Measurements from ENCODE around the gene ROPN1L. TPM values are rescaled to one million over a fixed set of nuclear protein-coding genes. Genes with fewer than 3 reads are reported as not detected.
"Not testable (repeated sequence)": the region's sequence is repeated elsewhere in the genome, so short reads cannot be mapped to it uniquely, and the experiment has no call there.

Gene ROPN1L
- total RNA-seq, result 0.94 TPM

- DNase-seq (ENCODE audit: low spot score) (peak; percentile 91), ATAC-seq (peak; percentile 99)
- intact Hi-C loops (cut with DNase I), result no loop called here
These were observed at the start of gene ROPN1L for GRCh38 chr5:10441083-10441991. TSS of gene ROPN1L (plus strand) at chr5:10441879. CDS start at chr5:10442168, 289 bp downstream.

DNA sequence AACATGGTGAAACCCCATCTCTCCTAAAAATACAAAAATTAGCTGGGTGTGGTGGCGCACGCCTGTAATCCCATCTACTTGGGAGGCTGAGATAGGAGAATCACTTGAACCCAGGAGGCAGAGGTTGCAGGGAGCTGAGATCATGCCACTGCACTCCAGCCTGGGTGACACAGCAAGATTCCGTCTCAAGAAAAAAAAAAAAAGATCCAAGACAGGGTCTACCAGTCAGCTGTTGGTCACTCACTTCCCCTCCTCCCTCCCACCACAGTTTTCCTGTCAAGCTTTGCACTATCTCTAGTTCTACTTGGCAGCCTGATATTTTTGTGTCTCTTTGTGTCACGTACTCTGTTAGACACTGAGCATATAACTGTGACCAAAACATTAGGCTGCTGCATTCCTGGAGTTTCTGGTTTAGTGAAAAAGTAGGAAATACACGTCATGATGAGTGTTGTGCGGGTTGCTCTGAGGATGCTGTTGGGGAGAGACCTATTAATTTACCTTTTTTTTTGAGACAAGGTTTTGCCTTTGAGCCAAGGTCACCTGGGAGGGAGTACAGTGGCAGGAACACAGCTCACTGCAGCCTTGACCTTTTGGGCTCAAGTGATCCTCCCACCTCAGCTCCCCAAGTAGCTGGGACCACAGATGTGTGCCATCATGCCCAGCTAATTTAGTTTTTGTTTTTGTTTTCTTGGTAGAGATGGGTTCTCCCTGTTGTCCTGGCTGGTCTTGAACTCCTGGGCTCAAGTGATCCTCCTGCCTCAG, 48.9 kb upstream of the ROPN1L start:
- ATAC-seq; DNase-seq (ENCODE audit: low spot score); intact Hi-C loops (cut with DNase I): not testable (repeated sequence)

DNA sequence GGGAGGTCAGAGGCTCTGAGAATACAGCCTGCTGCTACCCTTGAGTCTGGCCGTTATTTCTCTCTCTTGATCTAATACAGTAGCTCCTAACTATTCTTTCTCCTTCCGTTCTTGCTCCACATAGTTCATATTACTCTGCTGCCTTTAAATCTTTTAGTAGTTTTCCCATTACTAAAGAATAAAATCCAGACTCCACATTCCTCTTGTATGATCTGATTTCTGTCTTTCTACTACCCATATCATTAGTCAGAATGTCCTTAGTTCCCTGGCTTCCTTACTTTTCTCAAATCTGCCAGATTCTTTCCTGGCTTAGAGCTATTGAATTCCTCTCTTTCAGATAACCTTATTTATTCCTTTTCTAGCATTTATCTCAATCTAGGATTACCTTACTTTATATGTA, 48.2 kb upstream of the ROPN1L start:
- intact Hi-C loops (cut with DNase I), result no loop called here
- no peak for DNase-seq (ENCODE audit: low spot score)
- no peak for ATAC-seq

- no peak for ATAC-seq
- DNase-seq (ENCODE audit: low spot score), result no peak
- intact Hi-C loops (cut with DNase I), result no loop called here
These were observed 45.1 kb upstream of the ROPN1L start for GRCh38 chr5:10396552-10396951.

DNA sequence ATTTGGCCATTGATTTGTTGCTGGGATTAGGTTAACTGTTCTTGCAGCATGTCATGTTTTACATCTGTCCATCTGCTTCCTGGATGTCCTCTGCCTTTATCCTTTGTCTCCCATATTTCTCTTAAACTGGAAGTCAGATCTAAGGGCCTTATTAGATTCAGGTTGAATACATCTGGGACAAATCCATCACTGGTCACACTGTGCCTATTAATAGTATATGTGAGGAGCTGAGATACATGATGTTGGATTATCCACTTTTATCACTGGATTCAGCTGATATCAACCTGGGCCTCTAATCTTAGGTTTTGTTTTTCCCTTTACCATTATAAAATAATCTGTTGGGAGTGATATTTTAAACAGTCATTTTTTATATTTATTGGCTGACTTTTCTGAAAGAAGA, 41.8 kb upstream of the ROPN1L start:
- DNase-seq (ENCODE audit: low spot score) (no peak), ATAC-seq (no peak)
- intact Hi-C loops (cut with DNase I), result no loop called here

DNA sequence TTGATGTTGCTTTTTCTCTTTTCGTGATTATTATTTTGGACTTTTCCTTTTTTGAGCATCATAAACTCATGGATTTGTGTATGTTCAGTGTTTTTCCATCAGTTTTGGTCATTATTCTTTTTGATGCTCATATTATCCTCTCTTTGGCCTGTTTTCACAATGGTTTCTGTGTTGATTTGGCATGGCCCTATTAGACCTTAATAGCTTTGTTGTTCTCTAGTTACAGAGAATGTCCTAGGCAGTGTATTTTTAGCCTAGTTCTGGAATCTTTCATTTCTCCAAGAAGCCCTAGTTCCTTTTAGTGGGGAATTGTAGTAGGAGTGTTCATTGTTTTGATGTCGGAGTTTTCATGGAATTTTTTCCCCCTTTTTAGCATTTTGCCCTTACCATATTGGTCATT, 41.3 kb upstream of the ROPN1L start:
- DNase-seq (ENCODE audit: low spot score) (no peak), ATAC-seq (peak; percentile 94)
- intact Hi-C loops (cut with DNase I), result no loop called here

GRCh38 chr5:10400831-10401230, 40.8 kb upstream of the ROPN1L start:
- intact Hi-C loops (cut with DNase I), result no loop called here
- DNase-seq (ENCODE audit: low spot score) (no peak), ATAC-seq (peak; percentile 96)

DNA sequence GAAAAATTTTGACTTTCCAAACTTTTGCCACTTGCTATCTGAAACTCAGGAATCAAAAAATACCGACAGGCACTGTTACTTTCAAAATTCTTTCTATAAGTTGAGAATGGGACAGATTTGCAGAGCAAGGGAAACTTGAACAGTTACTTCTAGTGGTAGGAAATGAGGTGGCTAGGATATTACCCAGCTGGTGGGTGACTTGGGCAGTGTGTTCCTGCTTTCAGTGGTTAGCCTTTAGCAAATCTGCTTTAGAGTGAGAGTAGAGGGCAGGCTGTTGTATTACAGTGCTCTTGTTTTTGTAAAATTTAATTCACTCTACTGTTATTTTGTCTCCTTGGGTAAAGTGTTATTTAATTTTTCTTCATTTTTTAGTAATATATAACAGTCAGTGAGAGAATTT, 40.2 kb upstream of the ROPN1L start:
- intact Hi-C loops (cut with DNase I), result no loop called here
- DNase-seq (ENCODE audit: low spot score) (no peak), ATAC-seq (no peak)

- no peak for DNase-seq (ENCODE audit: low spot score)
- intact Hi-C loops (cut with DNase I), result no loop called here
- ATAC-seq, result no peak
These were observed 37.9 kb upstream of the ROPN1L start for GRCh38 chr5:10403829-10404228.

GRCh38 chr5:10406651-10407050, 35.0 kb upstream of the ROPN1L start:
- intact Hi-C loops (cut with DNase I), result no loop called here
- DNase-seq (ENCODE audit: low spot score), result no peak
- no peak for ATAC-seq

GRCh38 chr5:10409504-10409903, 32.2 kb upstream of the ROPN1L start:
- no peak for ATAC-seq
- intact Hi-C loops (cut with DNase I), result no loop called here
- no peak for DNase-seq (ENCODE audit: low spot score)

DNA sequence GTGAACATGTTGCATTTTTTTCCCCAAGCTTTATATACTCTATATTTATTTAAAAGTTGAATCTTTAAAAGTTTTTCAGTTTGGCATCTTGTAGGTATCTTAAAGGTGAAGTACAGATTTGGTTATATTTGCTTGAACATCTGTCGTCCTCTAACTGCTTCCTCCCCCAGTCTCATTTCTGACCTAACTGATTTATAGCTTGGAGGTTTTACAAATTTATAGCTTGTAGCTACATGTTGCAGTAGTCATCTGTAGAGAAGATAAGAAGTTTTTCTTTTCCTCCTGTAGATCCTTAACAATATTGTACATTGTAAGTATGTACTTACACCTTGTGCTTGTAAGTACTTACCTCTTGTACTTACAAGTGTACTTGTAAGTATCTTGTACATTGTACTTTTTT, 31.0 kb upstream of the ROPN1L start:
- ATAC-seq (no peak), DNase-seq (ENCODE audit: low spot score) (no peak)
- intact Hi-C loops (cut with DNase I), result no loop called here

- intact Hi-C loops (cut with DNase I), result no loop called here
- ATAC-seq (no peak), DNase-seq (ENCODE audit: low spot score) (no peak)
These were observed 30.3 kb upstream of the ROPN1L start for GRCh38 chr5:10411336-10411735.

DNA sequence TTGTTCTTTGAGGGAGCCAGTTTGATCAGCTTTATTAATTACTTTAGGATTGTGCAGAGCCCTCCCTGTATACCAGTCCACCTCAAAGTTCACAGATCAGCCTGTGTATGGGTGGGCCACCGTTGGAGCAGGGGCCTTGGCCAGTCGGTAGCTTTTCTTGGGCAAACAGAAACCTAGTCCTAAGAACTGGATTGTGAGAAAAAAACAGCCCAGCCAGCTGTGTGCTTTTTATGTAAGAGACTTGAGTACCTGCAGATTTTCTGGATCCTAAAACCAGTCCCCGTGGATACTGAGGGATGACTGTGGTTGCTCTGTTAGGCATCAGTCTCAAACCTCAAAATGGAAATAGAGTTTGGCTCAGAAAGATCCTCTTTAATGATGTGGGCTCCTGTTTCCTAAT, 24.8 kb upstream of the ROPN1L start:
- ATAC-seq (no peak), DNase-seq (ENCODE audit: low spot score) (no peak)
- intact Hi-C loops (cut with DNase I), result no loop called here

DNA sequence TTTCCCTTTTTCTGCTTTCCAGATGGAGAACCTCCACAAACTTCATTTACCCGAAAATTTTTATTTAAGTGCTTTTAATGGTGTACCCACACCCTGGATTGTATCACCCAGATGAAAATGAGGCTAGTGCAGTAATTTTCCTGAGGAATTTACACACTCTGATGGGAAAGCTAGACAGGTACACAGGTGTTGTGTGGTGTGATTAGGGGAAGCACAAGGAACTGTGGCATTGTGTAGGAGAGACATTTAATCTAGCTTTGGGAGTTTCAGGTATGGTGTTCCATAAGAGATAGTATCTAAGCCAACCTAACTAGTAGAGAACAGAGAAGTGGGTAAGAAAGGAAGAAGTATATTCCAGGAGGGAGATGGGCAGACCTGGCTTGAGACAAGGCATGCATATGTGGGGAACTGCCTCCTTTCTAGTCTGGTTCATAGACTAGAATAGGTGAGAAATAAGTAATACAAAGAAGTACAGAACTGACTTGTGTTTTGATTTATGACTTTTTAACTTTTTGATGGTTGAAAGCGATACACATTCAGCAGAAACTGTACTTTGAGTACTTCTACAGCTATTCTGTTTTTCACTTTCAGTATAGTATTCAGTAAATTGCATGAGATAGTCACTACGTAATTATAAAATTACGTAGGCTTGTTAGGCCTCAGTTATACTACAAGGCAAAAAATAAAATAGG, 22.9 kb upstream of the ROPN1L start:
- intact Hi-C loops (cut with DNase I), result no loop called here
- ATAC-seq (no peak), DNase-seq (ENCODE audit: low spot score) (no peak)

DNA sequence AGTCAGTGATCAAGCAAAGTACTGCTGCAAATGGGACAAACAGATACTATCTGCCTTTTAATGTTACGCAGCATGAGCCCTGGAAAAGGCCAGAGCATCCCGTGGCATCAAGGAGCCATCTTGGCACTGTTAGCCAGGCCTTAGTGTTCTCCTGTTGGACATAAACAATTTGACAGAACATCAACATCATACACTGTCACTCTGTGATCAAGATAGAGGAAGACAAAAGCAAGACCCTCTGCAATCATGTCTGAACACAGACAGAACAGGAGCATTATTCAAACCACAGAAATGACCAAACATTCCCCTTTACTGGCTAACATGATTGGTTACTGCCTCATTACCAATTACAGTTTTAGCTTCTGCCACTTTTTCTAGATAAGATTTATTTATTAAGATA, 21.2 kb upstream of the ROPN1L start:
- intact Hi-C loops (cut with DNase I), result loop anchor here (10.0 kb wide), 1 partner anchor 136 kb away; no protein-coding TSS in a partner anchor
- no peak for DNase-seq (ENCODE audit: low spot score)
- ATAC-seq, result no peak

GRCh38 chr5:10420932-10421331, 20.7 kb upstream of the ROPN1L start:
- DNase-seq (ENCODE audit: low spot score) (no peak), ATAC-seq (no peak)
- intact Hi-C loops (cut with DNase I), result loop anchor here (10.0 kb wide), 1 partner anchor 136 kb away; no protein-coding TSS in a partner anchor

- intact Hi-C loops (cut with DNase I), result loop anchor here (10.0 kb wide), 1 partner anchor 137 kb away; no protein-coding TSS in a partner anchor
These were observed 19.6 kb upstream of the ROPN1L start for GRCh38 chr5:10421896-10422691.

DNA sequence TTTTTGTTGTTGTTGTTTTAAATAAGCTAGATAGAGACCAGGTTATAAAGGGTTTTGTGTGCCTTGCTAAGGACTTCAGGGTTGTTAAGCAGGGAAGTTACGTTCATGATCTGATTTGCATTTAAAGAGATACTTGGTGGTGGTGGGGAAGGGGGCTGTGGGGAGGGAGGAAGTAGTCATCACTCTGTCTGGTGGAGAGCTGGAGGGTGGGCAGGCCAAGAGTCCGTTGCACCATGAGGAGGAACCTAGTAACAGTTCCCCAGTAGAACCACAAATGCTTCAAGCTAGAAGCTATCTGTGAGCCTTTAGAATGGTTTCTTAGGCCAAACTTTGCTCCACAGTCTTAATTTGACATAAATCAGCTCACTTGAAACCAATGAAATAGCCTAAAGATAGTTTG, 18.7 kb upstream of the ROPN1L start:
- DNase-seq (ENCODE audit: low spot score) (no peak), ATAC-seq (no peak)
- intact Hi-C loops (cut with DNase I), result loop anchor here (10.0 kb wide), 1 partner anchor 138 kb away; no protein-coding TSS in a partner anchor

More at GRCh38 chr5:10421896-10422691, 19.6 kb upstream of the ROPN1L start:
- no peak for DNase-seq (ENCODE audit: low spot score)
- ATAC-seq, result peak; percentile 42
